ENCODE measurements around the gene HEYL.

The HEYL gene

DNA sequence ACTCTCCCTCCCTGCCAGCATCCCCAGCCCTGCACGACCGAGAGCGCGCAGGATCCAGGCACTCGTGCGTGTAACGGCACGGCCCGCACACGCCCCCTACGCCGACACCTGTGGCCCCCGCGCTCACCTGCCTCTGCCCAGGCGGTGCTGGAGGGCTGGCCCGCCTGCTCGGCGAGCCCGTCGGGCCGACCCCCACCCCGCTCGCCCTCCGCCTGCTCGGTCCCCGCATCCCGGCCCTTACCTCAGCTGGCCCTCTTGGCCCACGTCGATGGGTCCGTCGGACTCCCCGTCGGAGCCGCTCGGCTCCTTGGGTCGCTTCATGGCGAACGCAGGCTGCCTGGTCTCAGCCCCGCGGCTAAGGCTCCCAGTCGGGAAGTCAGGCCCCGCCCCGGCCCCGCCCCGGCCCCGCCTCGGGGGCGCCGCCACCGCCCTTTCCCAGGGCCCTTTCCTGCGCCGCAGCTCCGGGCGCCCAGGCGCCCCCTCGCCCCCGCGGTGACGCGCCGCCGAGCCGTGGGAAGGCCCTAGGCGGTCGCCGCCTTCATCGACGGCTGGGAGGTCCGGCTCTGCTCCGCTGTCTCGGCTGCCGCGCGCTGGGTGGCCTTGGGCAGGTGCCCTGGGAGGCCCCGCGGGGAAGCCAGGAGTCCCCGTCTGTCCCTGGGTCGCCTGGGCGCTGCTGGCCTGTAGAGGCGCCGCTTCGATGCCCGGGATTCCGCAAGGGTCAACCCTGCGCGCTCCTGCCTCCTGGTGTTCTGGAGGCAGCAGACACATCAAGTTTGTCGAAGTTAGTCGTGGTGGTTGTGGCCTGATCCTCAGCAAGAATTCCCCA, at the start of gene HEYL:
Gene HEYL (minus strand): TSS at position 339 of the 826 bp plus-strand sequence. CDS start 18 bp downstream, at position 321.
- no peak within 1 kb of the TSS for H3K4me3 ChIP-seq (ENCODE audit: low read length)
- H3K9me2 ChIP-seq (replicated peaks; ENCODE audit: control insufficient read depth, low read length), result no peaks in the 10 kb centered on the region
- TF ChIP-seq CTCF (IDR thresholded peaks at IDR 0.05; ENCODE audit: low read depth, low read length, poor library complexity, severe bottlenecking) (no peak), EZH2phosphoT487 (IDR thresholded peaks at IDR 0.05; ENCODE audit: borderline replicate concordance, low read length) (no peak)
- H3K27me3 ChIP-seq (ENCODE audit: control insufficient read depth, low read length), result peaks cover 22% of the 10 kb centered on the region
- H3K36me3 ChIP-seq (ENCODE audit: control insufficient read depth, low read length), result no peaks in the 10 kb centered on the region
- H3K79me2 ChIP-seq (ENCODE audit: control insufficient read depth, low read length), result no peaks in the 10 kb centered on the region
- H3K4me1 ChIP-seq (ENCODE audit: control insufficient read depth, low read length), result no peaks in the 10 kb centered on the region
- H3K27ac ChIP-seq (ENCODE audit: low read depth, low read length), result no peak within 1 kb of the TSS
- no peaks in the 10 kb centered on the region for H3K9me3 ChIP-seq (ENCODE audit: control insufficient read depth, insufficient read depth, low read length)
- no peaks in the 10 kb centered on the region for H4K20me1 ChIP-seq (ENCODE audit: control insufficient read depth, insufficient read depth, low read depth, low read length)
- no peaks in the 10 kb centered on the region for H3F3A ChIP-seq (ENCODE audit: control insufficient read depth, insufficient read depth)
- no peak within 1 kb of the TSS for H3K4me2 ChIP-seq (ENCODE audit: low read length)

- Histone ChIP-seq H3K79me2 (ENCODE audit: control insufficient read depth, low read length) (no peaks in the 10 kb centered on the region), H3K36me3 (ENCODE audit: control insufficient read depth, low read length) (no peaks in the 10 kb centered on the region), H4K20me1 (ENCODE audit: control insufficient read depth, insufficient read depth, low read depth, low read length) (no peaks in the 10 kb centered on the region), H3F3A (ENCODE audit: control insufficient read depth, insufficient read depth) (no peaks in the 10 kb centered on the region), H3K27me3 (ENCODE audit: control insufficient read depth, low read length) (peaks cover 30% of the 10 kb centered on the region), H3K27ac (ENCODE audit: low read depth, low read length) (no peak overlapping the region), H3K4me1 (ENCODE audit: control insufficient read depth, low read length) (no peaks in the 10 kb centered on the region), H3K9me3 (ENCODE audit: control insufficient read depth, insufficient read depth, low read length) (no peaks in the 10 kb centered on the region), H3K4me3 (ENCODE audit: low read length) (no peak overlapping the region), H3K9me2 (replicated peaks; ENCODE audit: control insufficient read depth, low read length) (no peaks in the 10 kb centered on the region), H3K4me2 (ENCODE audit: low read length) (no peak overlapping the region)
- TF ChIP-seq EZH2phosphoT487 (IDR thresholded peaks at IDR 0.05; ENCODE audit: borderline replicate concordance, low read length) (no peak), CTCF (IDR thresholded peaks at IDR 0.05; ENCODE audit: low read depth, low read length, poor library complexity, severe bottlenecking) (no peak)
Observed at GRCh38 chr1:39689214-39689613, 49.8 kb upstream of the HEYL start.

GRCh38 chr1:39688706-39689105, 49.3 kb upstream of the HEYL start:
- Histone ChIP-seq H4K20me1 (ENCODE audit: control insufficient read depth, insufficient read depth, low read depth, low read length) (no peaks in the 10 kb centered on the region), H3K4me3 (ENCODE audit: low read length) (no peak overlapping the region), H3K4me2 (ENCODE audit: low read length) (no peak overlapping the region), H3F3A (ENCODE audit: control insufficient read depth, insufficient read depth) (no peaks in the 10 kb centered on the region), H3K27ac (ENCODE audit: low read depth, low read length) (no peak overlapping the region), H3K9me2 (replicated peaks; ENCODE audit: control insufficient read depth, low read length) (no peaks in the 10 kb centered on the region), H3K9me3 (ENCODE audit: control insufficient read depth, insufficient read depth, low read length) (no peaks in the 10 kb centered on the region), H3K27me3 (ENCODE audit: control insufficient read depth, low read length) (peaks cover 28% of the 10 kb centered on the region), H3K36me3 (ENCODE audit: control insufficient read depth, low read length) (no peaks in the 10 kb centered on the region), H3K79me2 (ENCODE audit: control insufficient read depth, low read length) (no peaks in the 10 kb centered on the region), H3K4me1 (ENCODE audit: control insufficient read depth, low read length) (no peaks in the 10 kb centered on the region)
- TF ChIP-seq EZH2phosphoT487 (IDR thresholded peaks at IDR 0.05; ENCODE audit: borderline replicate concordance, low read length), result no peak
- TF ChIP-seq CTCF (IDR thresholded peaks at IDR 0.05; ENCODE audit: low read depth, low read length, poor library complexity, severe bottlenecking), result no peak
